Testis (tissue), 5 donors: ENCODE measurements around the gene FXYD5. TPM values are rescaled to one million over a fixed set of nuclear protein-coding genes. Genes with fewer than 3 reads are reported as not detected.

Source experiments
- DNase-seq: peaks from one replicate; pipeline ENCODE4 v3.0.0-alpha.2; 2019
- H3K27ac ChIP-seq, 2 donors: fragments of 200-600 bp; sonication (generic); one replicate each; pipeline ENCODE4 v1.5.1; 2019
- H3K27me3 ChIP-seq: fragments of 200-600 bp; sonication (generic); one replicate; pipeline ENCODE4 v1.5.1; 2019
- H3K36me3 ChIP-seq: fragments of 200-600 bp; sonication (generic); one replicate; pipeline ENCODE4 v1.5.1; 2017; ENCODE audit warnings: low read depth; ENCODE audit errors: missing control alignments
- H3K4me1 ChIP-seq: fragments of 200-600 bp; sonication (generic); one replicate; pipeline ENCODE4 v1.5.1; 2019
- H3K4me3 ChIP-seq, 2 donors: fragments of 200-600 bp; sonication (generic); one replicate each; pipeline ENCODE4 v1.5.1; 2017 to 2019
- H3K9me3 ChIP-seq: fragments of 200-600 bp; sonication (generic); one replicate; pipeline ENCODE4 v1.5.1; 2017
- POLR2A ChIP-seq: fragments of 450-650 bp; IDR thresholded peaks from one replicate; pipeline ENCODE4 v1.6.1; 2017; ENCODE audit warnings: antibody characterized with exemption, mild to moderate bottlenecking, moderate library complexity
- WGBS, 2 donors: methylation state at CpG; one replicate each; pipeline ENCODE4 v1.1.5; 2018; 5-methylcytosine and 5-hydroxymethylcytosine counted together
- intact Hi-C: fragments of 100-400 bp; cut with DNase I; formaldehyde crosslinking; loops from one replicate; pipeline ENCODE4 v1.15.1; 2023; ENCODE audit warnings: low total_unique reads
- long read RNA-seq, 2 donors: transcript quantifications; one replicate each; lab custom pipeline, GENCODE V29; 2026
- polyA plus RNA-seq: library from polyadenylated mRNA; stranded (reverse); fragments of 350-450 nt; fragmentation: Illumina TruSeq; extraction: RNeasy Lipid Tissue Mini Kit (QIAGEN cat#74804); gene quantifications from one replicate; pipeline ENCODE4 v1.2.3, GENCODE V29; 2014; ENCODE audit warnings: low read depth, low replicate concordance; ENCODE audit not compliant: insufficient read depth
- total RNA-seq, 2 donors: library from RNA; depleted of rRNA; stranded (reverse); fragments of >200 nt; gene quantifications; one replicate each; pipeline ENCODE4 v1.2.3, GENCODE V29; 2016
- TF ChIP-seq, protein P1 (sequence below), 3 experiments: fragments of 450-650 bp in 2 of 3; fragments of 200-600 bp in 1 of 3; sonication (generic) in 1 of 3; IDR thresholded peaks; one replicate each; pipeline ENCODE4 v1.5.1; 2016 to 2019; ENCODE audit warnings: antibody characterized with exemption in 3 of 3, mild to moderate bottlenecking in 2 of 3, moderate library complexity in 1 of 3

FXYD5 gene, protein sequence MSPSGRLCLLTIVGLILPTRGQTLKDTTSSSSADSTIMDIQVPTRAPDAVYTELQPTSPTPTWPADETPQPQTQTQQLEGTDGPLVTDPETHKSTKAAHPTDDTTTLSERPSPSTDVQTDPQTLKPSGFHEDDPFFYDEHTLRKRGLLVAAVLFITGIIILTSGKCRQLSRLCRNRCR
- 10 to 100 TPM in 1 of 2 donors, 1 to 10 TPM in 1; 5.7 to 17.5 TPM for total RNA-seq
- 38.1 TPM for polyA plus RNA-seq
- long read RNA-seq, donor 1, transcript FXYD5-204 (9 exons, 872 nt), result major isoform, 8 of 11 reads
- long read RNA-seq, donor 1, partial matches to known transcripts, result 0 of 11 reads
- long read RNA-seq, donor 1, other reads (novel, unspliced or antisense), result 0 of 11 reads
- long read RNA-seq, donor 2, partial matches to known transcripts, result 6 of 12 reads
- long read RNA-seq, donor 2, other reads (novel, unspliced or antisense), result 0 of 12 reads

DNA sequence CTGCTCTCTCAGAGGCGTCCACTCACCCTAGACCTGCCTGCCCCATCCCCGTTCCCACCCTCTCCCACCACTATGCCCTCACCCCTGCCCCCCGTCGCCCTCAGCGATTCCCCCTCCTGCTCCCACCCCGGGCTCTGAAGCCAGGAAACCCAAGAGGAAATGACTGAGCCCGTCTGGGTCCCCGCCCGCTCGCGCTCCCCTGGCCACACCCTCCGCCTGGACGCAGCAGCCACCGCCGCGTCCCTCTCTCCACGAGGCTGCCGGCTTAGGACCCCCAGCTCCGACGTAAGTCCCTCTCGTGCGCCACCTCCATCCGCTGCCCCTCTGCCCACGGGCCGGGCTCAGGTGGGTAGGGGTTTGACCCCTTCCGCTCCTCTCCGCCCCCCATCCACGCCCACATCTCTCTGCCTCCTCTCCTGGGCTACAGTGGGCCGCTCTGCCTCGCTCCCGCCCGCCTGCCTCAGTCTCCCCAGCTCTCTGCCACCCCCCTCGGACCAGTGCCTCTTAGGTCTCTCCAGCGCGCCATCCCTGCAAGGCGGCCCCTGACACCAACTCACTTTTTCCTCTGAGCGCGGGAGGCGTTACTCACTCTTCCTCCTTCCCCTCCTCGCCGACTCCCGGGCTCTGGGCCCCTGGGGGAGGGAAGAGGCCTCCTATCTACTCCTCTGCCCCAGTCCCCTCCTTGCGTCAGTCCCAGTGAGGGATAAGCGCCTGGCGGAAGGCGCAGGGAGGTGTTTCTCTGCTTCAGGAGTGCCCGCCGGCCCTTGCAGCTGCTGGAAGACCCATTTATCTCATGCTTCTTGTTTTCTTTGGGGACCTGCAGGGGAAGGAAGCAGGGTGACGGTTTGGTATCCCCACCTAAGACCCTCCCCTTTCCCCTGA, at the start of gene FXYD5:
Gene FXYD5 (plus strand): TSS at position 211 of the 882 bp plus-strand sequence. CDS start 816 bp downstream, outside the sequence.
- WGBS, 2 donors, result 1 to 3% methylated on average over 45 to 49 of the region's 49 CpGs

DNA sequence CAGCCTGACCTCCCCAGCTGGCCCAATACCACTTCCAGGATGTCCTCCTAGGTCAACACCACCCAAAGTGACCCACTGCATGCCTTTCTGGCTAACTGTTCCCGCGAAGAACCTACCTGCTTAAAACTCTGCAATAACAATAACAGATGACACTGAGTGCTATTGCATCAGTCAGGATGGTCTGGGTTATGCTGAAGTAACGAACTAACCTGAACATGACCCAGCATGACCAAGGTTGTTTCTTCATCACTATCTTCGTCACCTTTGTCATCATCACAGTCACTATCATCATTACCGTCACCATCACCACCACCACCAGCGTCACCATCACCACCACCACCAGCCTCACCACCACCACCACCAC, 49.5 kb upstream of the FXYD5 start:
- H3K27ac ChIP-seq, result no peak overlapping the region
- no peak for DNase-seq
- H3K9me3 ChIP-seq, result no peaks in the 10 kb centered on the region
- TF ChIP-seq, protein P1, sequence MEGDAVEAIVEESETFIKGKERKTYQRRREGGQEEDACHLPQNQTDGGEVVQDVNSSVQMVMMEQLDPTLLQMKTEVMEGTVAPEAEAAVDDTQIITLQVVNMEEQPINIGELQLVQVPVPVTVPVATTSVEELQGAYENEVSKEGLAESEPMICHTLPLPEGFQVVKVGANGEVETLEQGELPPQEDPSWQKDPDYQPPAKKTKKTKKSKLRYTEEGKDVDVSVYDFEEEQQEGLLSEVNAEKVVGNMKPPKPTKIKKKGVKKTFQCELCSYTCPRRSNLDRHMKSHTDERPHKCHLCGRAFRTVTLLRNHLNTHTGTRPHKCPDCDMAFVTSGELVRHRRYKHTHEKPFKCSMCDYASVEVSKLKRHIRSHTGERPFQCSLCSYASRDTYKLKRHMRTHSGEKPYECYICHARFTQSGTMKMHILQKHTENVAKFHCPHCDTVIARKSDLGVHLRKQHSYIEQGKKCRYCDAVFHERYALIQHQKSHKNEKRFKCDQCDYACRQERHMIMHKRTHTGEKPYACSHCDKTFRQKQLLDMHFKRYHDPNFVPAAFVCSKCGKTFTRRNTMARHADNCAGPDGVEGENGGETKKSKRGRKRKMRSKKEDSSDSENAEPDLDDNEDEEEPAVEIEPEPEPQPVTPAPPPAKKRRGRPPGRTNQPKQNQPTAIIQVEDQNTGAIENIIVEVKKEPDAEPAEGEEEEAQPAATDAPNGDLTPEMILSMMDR (IDR thresholded peaks at IDR 0.05), result no peak
- TF ChIP-seq POLR2A, result no peak
- H3K4me3 ChIP-seq, result no peak overlapping the region
- H3K36me3 ChIP-seq, result no peaks in the 10 kb centered on the region
- no peaks in the 10 kb centered on the region for H3K27me3 ChIP-seq
- intact Hi-C loops, result no loop called here
- H3K4me1 ChIP-seq, result no peaks in the 10 kb centered on the region
- WGBS, 2 donors, result 94 to 95% methylated on average over 6 of the region's 6 CpGs

More for the DNA sequence above, at the start of gene FXYD5:
- Histone ChIP-seq H3K27me3 (no peaks in the 10 kb centered on the region), H3K36me3 (no peaks in the 10 kb centered on the region), H3K27ac (no peak within 1 kb of the TSS), H3K4me1 (peaks cover 9% of the 10 kb centered on the region), H3K9me3 (no peaks in the 10 kb centered on the region), H3K4me3 (peak within 1 kb of the TSS; percentile 46 to 48)
- DNase-seq, result no peak
- intact Hi-C loops, result no loop called here
- TF ChIP-seq, protein P1 (IDR thresholded peaks at IDR 0.05), result no peak
- no peak for TF ChIP-seq POLR2A

DNA sequence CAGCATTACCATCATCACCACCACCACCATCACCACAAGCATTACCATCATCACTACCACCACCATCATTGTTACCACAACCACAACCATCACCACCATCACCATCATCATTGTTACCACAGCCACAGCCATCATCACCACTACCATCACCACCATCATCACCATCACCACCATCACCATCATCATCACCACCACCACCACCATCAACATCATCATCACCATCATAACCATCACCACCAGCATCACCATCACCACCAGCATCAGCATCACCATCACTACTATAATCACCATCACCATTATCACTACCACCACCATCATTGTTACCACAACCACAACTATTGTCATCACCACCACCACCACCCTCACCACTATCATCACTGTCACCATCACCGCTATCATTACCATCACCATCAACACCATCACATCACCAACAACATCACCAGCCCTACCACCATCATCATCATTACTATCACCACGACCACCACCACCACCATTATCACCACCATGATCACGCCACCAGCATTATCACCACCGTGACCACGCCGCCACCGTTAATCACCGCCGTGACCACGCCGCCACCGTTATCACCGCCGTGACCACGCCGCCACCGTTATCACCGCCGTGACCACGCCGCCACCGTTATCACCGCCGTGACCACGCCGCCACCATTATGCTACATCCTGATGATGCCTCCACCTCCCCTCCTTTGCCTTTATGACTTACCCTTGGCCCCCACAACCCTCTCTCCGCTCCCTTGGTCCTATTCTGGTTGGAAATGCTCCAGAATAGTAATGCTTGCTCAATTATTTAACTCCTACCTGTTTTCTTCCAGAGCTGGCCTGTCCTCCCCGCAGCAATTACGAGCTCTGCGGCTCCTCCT, 48.9 kb upstream of the FXYD5 start:
- H3K27me3 ChIP-seq, result no peaks in the 10 kb centered on the region
- no peak overlapping the region for H3K27ac ChIP-seq
- TF ChIP-seq, protein P1 (IDR thresholded peaks at IDR 0.05), result no peak
- TF ChIP-seq POLR2A, result no peak
- intact Hi-C loops, result no loop called here
- H3K4me3 ChIP-seq, result no peak overlapping the region
- no peaks in the 10 kb centered on the region for H3K9me3 ChIP-seq
- H3K36me3 ChIP-seq, result no peaks in the 10 kb centered on the region
- DNase-seq, result no peak
- H3K4me1 ChIP-seq, result no peaks in the 10 kb centered on the region
- WGBS, 2 donors, result 88 to 91% methylated on average over 30 of the region's 30 CpGs

DNA sequence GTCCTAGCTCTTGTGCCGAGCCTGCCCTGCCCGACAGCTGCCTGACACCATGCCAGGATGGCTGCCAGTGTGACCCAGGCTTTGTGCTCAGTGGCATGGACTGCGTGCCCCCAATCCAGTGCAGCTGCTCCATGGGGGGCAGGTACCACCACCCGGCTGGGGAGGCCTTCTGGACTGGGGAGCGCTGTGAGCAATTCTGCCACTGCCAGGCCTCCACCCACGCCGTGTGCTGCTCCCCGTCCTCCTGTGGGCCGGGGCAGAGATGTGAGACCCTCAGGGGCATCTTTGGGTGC, 48.3 kb upstream of the FXYD5 start:
- Histone ChIP-seq H3K27ac (no peak overlapping the region), H3K9me3 (no peaks in the 10 kb centered on the region), H3K4me3 (no peak overlapping the region), H3K36me3 (no peaks in the 10 kb centered on the region), H3K4me1 (no peaks in the 10 kb centered on the region), H3K27me3 (no peaks in the 10 kb centered on the region)
- DNase-seq, result no peak
- intact Hi-C loops, result no loop called here
- 85 to 95% methylated on average over 4 to 9 of the region's 9 CpGs for WGBS, 2 donors
- no peak for TF ChIP-seq POLR2A
- TF ChIP-seq, protein P1 (IDR thresholded peaks at IDR 0.05), result no peak
